ENCODE results near the gene WDR7. TPM values are rescaled to one million over a fixed set of nuclear protein-coding genes. Genes with fewer than 3 reads are reported as not detected.

The WDR7 gene
- total RNA-seq, 1 experiment from 2014 or later = 11.0 TPM

DNA sequence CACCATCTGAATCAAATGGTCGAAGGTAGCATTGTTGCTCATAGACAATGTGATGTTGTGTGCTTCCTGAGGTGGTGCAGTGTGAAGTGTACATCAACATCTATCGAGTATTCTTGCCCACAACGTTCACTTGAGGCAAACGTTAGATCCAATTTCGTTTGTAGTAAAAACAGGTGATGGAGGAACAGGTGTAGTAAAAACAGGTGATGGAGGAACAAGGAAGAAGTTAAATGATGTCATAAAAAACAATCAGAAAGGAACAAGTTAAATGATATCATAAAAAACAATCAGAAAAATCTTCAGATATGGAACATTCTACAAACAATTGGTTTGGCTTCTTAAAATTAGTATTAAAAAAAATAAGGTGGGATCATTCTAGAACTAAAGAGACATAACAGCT, 11.3 kb downstream of the WDR7 start:
- DNase-seq (ENCODE audit: low read depth in 1 of 2, low spot score in 2 of 2) = no peak
- no peaks in the 10 kb centered on the region for H3K9me3 ChIP-seq (replicated peaks)
- H3K36me3 ChIP-seq = peaks cover under 1% of the 10 kb centered on the region; the same call in 1 of the 2 replicates
- H3K4me1 ChIP-seq (replicated peaks) = peaks cover 4% of the 10 kb centered on the region; the same call in 1 of the 2 replicates
- no peak overlapping the region for H3K4me3 ChIP-seq
- no peak overlapping the region for H3K27ac ChIP-seq
- no peaks in the 10 kb centered on the region for H3K27me3 ChIP-seq (replicated peaks)

DNA sequence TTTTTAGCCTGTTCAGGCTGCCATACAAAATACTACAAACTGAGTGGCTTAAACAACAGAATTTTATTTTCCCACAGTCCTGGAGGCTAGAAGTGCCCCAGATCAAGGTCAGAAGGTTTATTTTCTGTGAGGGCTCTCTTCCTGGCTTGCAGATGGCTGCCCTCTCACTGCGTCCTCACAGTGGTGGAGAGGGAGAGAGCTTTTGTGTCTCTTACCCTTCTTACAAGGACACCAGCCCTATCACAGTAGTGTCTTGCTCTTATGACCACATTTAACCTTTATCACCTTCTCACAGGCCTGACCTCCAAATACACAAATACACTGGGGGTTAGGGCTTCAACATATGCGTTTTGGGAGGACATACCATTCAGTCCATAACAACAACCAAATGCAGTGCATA, 11.7 kb downstream of the WDR7 start:
- Histone ChIP-seq H3K27ac (no peak overlapping the region), H3K4me3 (no peak overlapping the region), H3K9me3 (replicated peaks) (no peaks in the 10 kb centered on the region), H3K27me3 (replicated peaks) (no peaks in the 10 kb centered on the region), H3K36me3 (no peaks in the 10 kb centered on the region), H3K4me1 (replicated peaks) (peaks cover 4% of the 10 kb centered on the region; the same call in 1 of the 2 replicates)
- DNase-seq (ENCODE audit: low read depth in 1 of 2, low spot score in 2 of 2) = no peak

DNA sequence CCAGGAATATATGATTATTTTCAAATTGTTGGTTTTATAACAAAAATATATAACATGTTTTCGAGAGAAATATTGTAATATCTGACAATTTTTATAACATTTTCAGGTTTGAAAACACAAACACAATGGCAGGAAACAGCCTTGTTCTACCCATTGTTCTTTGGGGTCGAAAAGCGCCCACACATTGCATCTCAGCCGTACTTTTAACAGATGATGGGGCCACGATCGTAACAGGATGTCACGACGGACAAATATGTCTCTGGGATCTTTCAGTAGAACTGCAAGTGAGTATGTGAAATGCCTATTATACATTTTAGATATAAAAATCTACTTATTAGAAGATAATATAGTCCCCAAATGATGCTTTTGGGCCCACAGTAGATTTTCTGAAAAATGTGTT, 21.2 kb downstream of the WDR7 start:
- H3K27me3 ChIP-seq (replicated peaks) = no peaks in the 10 kb centered on the region
- H3K4me3 ChIP-seq = no peak overlapping the region
- no peak overlapping the region for H3K27ac ChIP-seq
- H3K4me1 ChIP-seq (replicated peaks) = peaks cover 12% of the 10 kb centered on the region
- H3K36me3 ChIP-seq = no peaks in the 10 kb centered on the region
- DNase-seq (ENCODE audit: low read depth in 1 of 2, low spot score in 2 of 2) = no peak
- no peaks in the 10 kb centered on the region for H3K9me3 ChIP-seq (replicated peaks)

- no peaks in the 10 kb centered on the region for H3K9me3 ChIP-seq (replicated peaks)
Measured at GRCh38 chr18:56672981-56673380, 21.8 kb downstream of the WDR7 start.

GRCh38 chr18:56676639-56677038, 25.5 kb downstream of the WDR7 start:
- H3K4me3 ChIP-seq = no peak overlapping the region
- H3K9me3 ChIP-seq (replicated peaks) = no peaks in the 10 kb centered on the region
- no peak for DNase-seq (ENCODE audit: low read depth in 1 of 2, low spot score in 2 of 2)
- peaks cover 25% of the 10 kb centered on the region for H3K4me1 ChIP-seq (replicated peaks)
- no peaks in the 10 kb centered on the region for H3K27me3 ChIP-seq (replicated peaks)
- H3K36me3 ChIP-seq = no peaks in the 10 kb centered on the region
- peak overlapping the region; percentile 90 for H3K27ac ChIP-seq

More at GRCh38 chr18:56672981-56673380, 21.8 kb downstream of the WDR7 start:
- no peaks in the 10 kb centered on the region for H3K27me3 ChIP-seq (replicated peaks)
- no peak for DNase-seq (ENCODE audit: low read depth in 1 of 2, low spot score in 2 of 2)
- H3K36me3 ChIP-seq = no peaks in the 10 kb centered on the region
- no peak overlapping the region for H3K27ac ChIP-seq
- peaks cover 18% of the 10 kb centered on the region for H3K4me1 ChIP-seq (replicated peaks)
- no peak overlapping the region for H3K4me3 ChIP-seq

- Histone ChIP-seq H3K4me1 (replicated peaks) (peaks cover 25% of the 10 kb centered on the region), H3K27ac (peak overlapping the region; percentile 90; the same call in 1 of the 2 replicates), H3K4me3 (no peak overlapping the region), H3K36me3 (peaks cover 12% of the 10 kb centered on the region; the same call in 1 of the 2 replicates), H3K9me3 (replicated peaks) (no peaks in the 10 kb centered on the region), H3K27me3 (replicated peaks) (no peaks in the 10 kb centered on the region)
- DNase-seq (ENCODE audit: low read depth in 1 of 2, low spot score in 2 of 2) = no peak
Measured at GRCh38 chr18:56678836-56679565, 27.8 kb downstream of the WDR7 start.

DNA sequence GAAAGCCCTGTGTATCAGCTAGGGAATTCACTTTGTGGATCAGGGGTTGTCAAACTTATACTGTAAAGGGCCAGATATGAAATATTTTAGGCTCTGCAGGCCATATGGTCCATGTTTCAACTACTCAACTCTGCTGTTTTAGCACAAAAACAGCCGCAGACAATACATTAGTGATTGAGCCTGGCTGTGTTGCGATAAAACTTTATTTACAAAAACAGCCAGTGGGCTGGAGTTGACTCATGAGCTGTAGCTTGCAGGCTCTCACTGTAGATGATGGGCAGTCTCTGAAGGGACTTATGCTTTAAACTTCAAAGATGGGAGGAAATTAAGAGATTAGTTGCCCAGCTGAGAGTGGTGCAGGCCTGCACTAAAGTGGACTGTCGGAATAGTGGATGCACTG, 33.1 kb downstream of the WDR7 start:
- Histone ChIP-seq H3K9me3 (replicated peaks) (no peaks in the 10 kb centered on the region), H3K27me3 (replicated peaks) (no peaks in the 10 kb centered on the region), H3K27ac (no peak overlapping the region), H3K36me3 (peaks cover 17% of the 10 kb centered on the region), H3K4me1 (replicated peaks) (0 out of 2 replicates have a peak, but pooled peaks cover 3% of the 10 kb centered on the region), H3K4me3 (no peak overlapping the region)
- no peak for DNase-seq (ENCODE audit: low read depth in 1 of 2, low spot score in 2 of 2)

GRCh38 chr18:56691530-56691929, 40.4 kb downstream of the WDR7 start:
- no peak for DNase-seq (ENCODE audit: low read depth in 1 of 2, low spot score in 2 of 2)
- no peaks in the 10 kb centered on the region for H3K9me3 ChIP-seq (replicated peaks)
- H3K27me3 ChIP-seq (replicated peaks) = no peaks in the 10 kb centered on the region
- no peaks in the 10 kb centered on the region for H3K4me1 ChIP-seq (replicated peaks)
- no peak overlapping the region for H3K27ac ChIP-seq
- H3K4me3 ChIP-seq = no peak overlapping the region
- H3K36me3 ChIP-seq = peaks cover 8% of the 10 kb centered on the region

- H3K27me3 ChIP-seq (replicated peaks) = no peaks in the 10 kb centered on the region
- no peaks in the 10 kb centered on the region for H3K9me3 ChIP-seq (replicated peaks)
- no peaks in the 10 kb centered on the region; the same call in none of the 2 replicates for H3K36me3 ChIP-seq
- DNase-seq (ENCODE audit: low read depth in 1 of 2, low spot score in 2 of 2) = no peak
- no peak overlapping the region for H3K27ac ChIP-seq
- H3K4me3 ChIP-seq = no peak overlapping the region
- H3K4me1 ChIP-seq (replicated peaks) = no peaks in the 10 kb centered on the region
Measured at GRCh38 chr18:56696966-56697365, 45.8 kb downstream of the WDR7 start.

DNA sequence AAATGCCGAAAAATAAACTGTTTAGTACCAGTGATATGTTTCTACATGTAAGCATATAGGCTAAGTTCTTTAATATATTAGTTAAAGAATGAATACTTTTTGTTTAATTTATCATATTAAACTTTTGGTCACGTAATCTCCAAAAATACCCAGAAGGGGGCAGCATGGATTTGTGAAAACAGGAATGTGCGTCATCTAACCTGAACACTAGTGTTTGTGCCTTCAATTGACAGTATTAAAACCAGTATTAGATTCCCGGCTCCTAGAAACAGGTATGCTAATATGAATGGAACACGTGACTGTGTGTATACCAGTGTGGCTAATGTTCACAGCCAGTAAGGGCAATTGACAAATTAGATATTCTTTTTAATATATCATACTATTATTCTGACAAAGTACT, 51.8 kb downstream of the WDR7 start:
- Histone ChIP-seq H3K4me1 (replicated peaks) (no peaks in the 10 kb centered on the region), H3K4me3 (no peak overlapping the region), H3K36me3 (no peaks in the 10 kb centered on the region), H3K27ac (no peak overlapping the region), H3K27me3 (replicated peaks) (no peaks in the 10 kb centered on the region), H3K9me3 (replicated peaks) (no peaks in the 10 kb centered on the region)
- no peak for DNase-seq (ENCODE audit: low read depth in 1 of 2, low spot score in 2 of 2)

GRCh38 chr18:56709463-56709862, 58.3 kb downstream of the WDR7 start:
- Histone ChIP-seq H3K9me3 (replicated peaks) (no peaks in the 10 kb centered on the region), H3K36me3 (no peaks in the 10 kb centered on the region), H3K27ac (no peak overlapping the region), H3K4me1 (replicated peaks) (no peaks in the 10 kb centered on the region), H3K4me3 (no peak overlapping the region), H3K27me3 (replicated peaks) (no peaks in the 10 kb centered on the region)
- peak; percentile 51 to 55 for DNase-seq (ENCODE audit: low read depth in 1 of 2, low spot score in 2 of 2)

GRCh38 chr18:56711708-56712445, 60.7 kb downstream of the WDR7 start:
- no peak for DNase-seq (ENCODE audit: low read depth in 1 of 2, low spot score in 2 of 2)
- H3K27me3 ChIP-seq (replicated peaks) = no peaks in the 10 kb centered on the region
- no peak overlapping the region for H3K4me3 ChIP-seq
- no peaks in the 10 kb centered on the region for H3K9me3 ChIP-seq (replicated peaks)
- H3K4me1 ChIP-seq (replicated peaks) = no peaks in the 10 kb centered on the region
- H3K36me3 ChIP-seq = no peaks in the 10 kb centered on the region
- no peak overlapping the region for H3K27ac ChIP-seq

DNA sequence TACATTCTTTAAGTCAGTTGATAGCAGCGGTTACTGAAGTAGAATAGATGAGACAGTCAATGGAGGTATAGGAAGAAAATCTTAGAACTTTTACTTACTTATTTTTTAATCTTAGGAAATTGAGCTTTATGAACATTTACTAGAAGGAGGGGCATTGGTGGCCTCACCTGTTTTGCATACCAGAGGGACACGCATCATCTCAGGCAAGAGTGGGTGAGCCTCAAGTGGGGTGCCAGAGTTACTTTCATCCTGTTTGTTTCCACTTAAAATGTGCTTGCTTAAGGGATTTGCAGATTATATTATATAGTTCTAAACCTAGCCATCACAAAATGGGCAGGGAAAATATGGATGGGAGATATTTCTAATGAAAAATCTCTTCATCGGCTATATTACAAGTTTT, 61.6 kb downstream of the WDR7 start:
- Histone ChIP-seq H3K36me3 (no peaks in the 10 kb centered on the region), H3K4me3 (no peak overlapping the region), H3K27me3 (replicated peaks) (no peaks in the 10 kb centered on the region), H3K9me3 (replicated peaks) (no peaks in the 10 kb centered on the region), H3K27ac (no peak overlapping the region), H3K4me1 (replicated peaks) (no peaks in the 10 kb centered on the region)
- DNase-seq (ENCODE audit: low read depth in 1 of 2, low spot score in 2 of 2) = no peak

GRCh38 chr18:56715121-56715520, 64.0 kb downstream of the WDR7 start:
- Histone ChIP-seq H3K36me3 (no peaks in the 10 kb centered on the region), H3K27me3 (replicated peaks) (no peaks in the 10 kb centered on the region), H3K4me3 (no peak overlapping the region), H3K4me1 (replicated peaks) (no peaks in the 10 kb centered on the region), H3K9me3 (replicated peaks) (no peaks in the 10 kb centered on the region), H3K27ac (no peak overlapping the region)
- no peak for DNase-seq (ENCODE audit: low read depth in 1 of 2, low spot score in 2 of 2)

Data from SJSA1 (cell line).